Loucy (cell line): ENCODE measurements around the gene KCNMA1.

Source experiments
- H2AFZ ChIP-seq: fragments of 200-600 bp; sonication (generic); 2 replicates; pipeline ENCODE4 v1.6.0; 2016; ENCODE audit warnings: antibody characterized with exemption, mild to moderate bottlenecking, low read length, moderate library complexity
- H3F3A ChIP-seq: fragments of 200-600 bp; 2 replicates; pipeline ENCODE4 v1.6.0; 2016; ENCODE audit warnings: antibody characterized with exemption, low read depth, mild to moderate bottlenecking
- H3K27me3 ChIP-seq: fragments of 200-600 bp; sonication (generic); 2 replicates; pipeline ENCODE4 v1.6.1; 2014; ENCODE audit warnings: low read length, mild to moderate bottlenecking; ENCODE audit not compliant: insufficient read depth, poor library complexity, severe bottlenecking
- H3K36me3 ChIP-seq: fragments of 200-600 bp; sonication (generic); 2 replicates; pipeline ENCODE4 v1.6.1; 2016; ENCODE audit warnings: low read length; ENCODE audit not compliant: insufficient read depth
- H3K4me1 ChIP-seq: fragments of 200-600 bp; sonication (generic); 2 replicates; pipeline ENCODE4 v1.5.1; 2014; ENCODE audit warnings: low read length, mild to moderate bottlenecking; ENCODE audit not compliant: insufficient read depth, poor library complexity, severe bottlenecking
- H3K4me2 ChIP-seq: fragments of 200-600 bp; sonication (generic); 2 replicates; pipeline ENCODE4 v1.6.0; 2014; ENCODE audit warnings: antibody characterized with exemption, low read length, low read depth, mild to moderate bottlenecking; ENCODE audit not compliant: poor library complexity, severe bottlenecking
- H3K4me3 ChIP-seq: fragments of 200-600 bp; sonication (generic); 2 replicates; pipeline ENCODE4 v1.5.1; 2014; ENCODE audit warnings: low read length, mild to moderate bottlenecking, mixed read lengths; ENCODE audit not compliant: poor library complexity, severe bottlenecking
- H3K79me2 ChIP-seq: fragments of 200-600 bp; sonication (generic); 2 replicates; pipeline ENCODE4 v1.6.1; 2014; ENCODE audit warnings: low read length; ENCODE audit not compliant: insufficient read depth
- H3K9ac ChIP-seq: fragments of 200-600 bp; sonication (generic); 2 replicates; pipeline ENCODE4 v1.6.0; 2014; ENCODE audit warnings: mild to moderate bottlenecking, low read depth, low read length, moderate library complexity; ENCODE audit not compliant: poor library complexity, severe bottlenecking
- H3K9me2 ChIP-seq: fragments of 200-600 bp; sonication (generic); replicated peaks from 2 replicates; pipeline ENCODE4 v1.6.1; 2016; ENCODE audit warnings: low read depth, low read length, mixed read lengths
- H3K9me3 ChIP-seq: fragments of 200-600 bp; sonication (generic); 2 replicates; pipeline ENCODE4 v1.6.1; 2014; ENCODE audit warnings: mild to moderate bottlenecking, antibody characterized with exemption, low read length, low read depth; ENCODE audit not compliant: insufficient read depth
- H4K20me1 ChIP-seq: fragments of 200-600 bp; sonication (generic); 2 replicates; pipeline ENCODE4 v1.6.0; 2014; ENCODE audit warnings: antibody characterized with exemption, low read length, mild to moderate bottlenecking; ENCODE audit not compliant: insufficient read depth, poor library complexity, severe bottlenecking
- CTCF ChIP-seq: fragments of 200-600 bp; sonication (generic); conservative IDR thresholded peaks from 2 replicates; pipeline ENCODE4 v1.5.1; 2014; ENCODE audit warnings: mild to moderate bottlenecking, antibody characterized with exemption, low read length
- EZH2phosphoT487 ChIP-seq: fragments of 200-600 bp; IDR thresholded peaks from 2 replicates; pipeline ENCODE4 v1.6.1; 2018; ENCODE audit warnings: antibody characterized with exemption, mild to moderate bottlenecking, moderate library complexity, borderline replicate concordance

Gene KCNMA1

GRCh38 chr10:77554996-77555397 lies 82.6 kb downstream of the KCNMA1 start:
- Histone ChIP-seq H2AFZ (peak overlapping the region; percentile 62), H3F3A (no peaks in the 10 kb centered on the region), H3K9ac (no peak overlapping the region), H3K36me3 (no peaks in the 10 kb centered on the region), H3K79me2 (no peaks in the 10 kb centered on the region), H3K4me1 (peaks cover 18% of the 10 kb centered on the region), H3K9me3 (no peaks in the 10 kb centered on the region), H3K9me2 (no peaks in the 10 kb centered on the region), H3K4me3 (no peak overlapping the region), H3K4me2 (peak overlapping the region; percentile 52), H4K20me1 (no peaks in the 10 kb centered on the region), H3K27me3 (no peaks in the 10 kb centered on the region)
- TF ChIP-seq EZH2phosphoT487 (no peak), CTCF (no peak)

- Histone ChIP-seq H3K9me2 (no peaks in the 10 kb centered on the region), H4K20me1 (no peaks in the 10 kb centered on the region), H3K4me1 (peaks cover 18% of the 10 kb centered on the region), H3K27me3 (no peaks in the 10 kb centered on the region), H3K4me2 (no peak overlapping the region), H3K79me2 (no peaks in the 10 kb centered on the region), H3F3A (no peaks in the 10 kb centered on the region), H3K9ac (no peak overlapping the region), H3K4me3 (no peak overlapping the region), H3K36me3 (no peaks in the 10 kb centered on the region), H2AFZ (no peak overlapping the region), H3K9me3 (no peaks in the 10 kb centered on the region)
- TF ChIP-seq CTCF, result no peak
- no peak for TF ChIP-seq EZH2phosphoT487
Observed at GRCh38 chr10:77553966-77554365, 83.6 kb downstream of the KCNMA1 start.

GRCh38 chr10:77553311-77553710 lies 84.3 kb downstream of the KCNMA1 start:
- no peak overlapping the region for H3K9ac ChIP-seq
- no peak overlapping the region for H2AFZ ChIP-seq
- H3K36me3 ChIP-seq, result no peaks in the 10 kb centered on the region
- H3K4me3 ChIP-seq, result no peak overlapping the region
- H3K27me3 ChIP-seq, result no peaks in the 10 kb centered on the region
- H3K79me2 ChIP-seq, result no peaks in the 10 kb centered on the region
- TF ChIP-seq EZH2phosphoT487 (no peak), CTCF (no peak)
- H3K4me1 ChIP-seq, result peaks cover 18% of the 10 kb centered on the region
- no peak overlapping the region for H3K4me2 ChIP-seq
- H3K9me2 ChIP-seq, result no peaks in the 10 kb centered on the region
- no peaks in the 10 kb centered on the region for H4K20me1 ChIP-seq
- no peaks in the 10 kb centered on the region for H3K9me3 ChIP-seq
- no peaks in the 10 kb centered on the region for H3F3A ChIP-seq
